Fibroblast of pulmonary artery (primary cell): ENCODE results near the gene SMCHD1.
A peak's percentile ranks its signal among the peaks of the same experiment; 100 is the strongest.
"Not testable (repeated sequence)": the region's sequence is repeated elsewhere in the genome, so short reads cannot be mapped to it uniquely, and the experiment has no call there.

Experiments used
- DNase-seq: peaks from one replicate; pipeline ENCODE4 v3.0.0-alpha.2; 2010; ENCODE audit warnings: low read depth
- H3K4me3 ChIP-seq: replicated peaks from 2 replicates; pipeline ENCODE4 v1.5.1; 2011; ENCODE audit warnings: low read depth, mild to moderate bottlenecking, control low read depth, low read length, moderate library complexity
- CTCF ChIP-seq: IDR thresholded peaks from 2 replicates; pipeline ENCODE4 v1.5.1; 2011; ENCODE audit warnings: mild to moderate bottlenecking, control low read depth, low read length, inconsistent platforms; ENCODE audit errors: missing control alignments

Gene SMCHD1

GRCh38 chr18:2787225-2787624, 131.7 kb downstream of the SMCHD1 start:
- no peak overlapping the region for H3K4me3 ChIP-seq
- DNase-seq: no peak

DNA sequence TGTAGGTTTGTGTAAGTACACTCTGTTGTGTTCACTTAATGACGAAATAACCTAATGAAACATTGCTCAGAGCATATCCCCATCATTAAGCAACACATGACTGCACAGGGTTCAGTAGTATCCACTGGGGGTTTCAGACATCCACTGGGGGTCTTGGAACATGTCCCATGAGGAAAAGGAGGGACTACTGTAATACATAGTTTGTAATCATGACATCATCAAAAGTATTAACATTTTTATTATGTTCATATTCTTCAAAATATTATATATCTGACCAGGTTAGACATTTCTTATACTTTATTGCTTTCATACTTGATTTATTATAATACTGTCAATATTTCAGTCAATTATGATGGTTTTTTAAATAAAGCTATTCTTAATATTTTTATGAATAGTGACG, 136.9 kb downstream of the SMCHD1 start:
- DNase-seq: no peak
- no peak for TF ChIP-seq CTCF
- no peak overlapping the region for H3K4me3 ChIP-seq

More at GRCh38 chr18:2787225-2787624, 131.7 kb downstream of the SMCHD1 start:
- no peak for TF ChIP-seq CTCF

DNA sequence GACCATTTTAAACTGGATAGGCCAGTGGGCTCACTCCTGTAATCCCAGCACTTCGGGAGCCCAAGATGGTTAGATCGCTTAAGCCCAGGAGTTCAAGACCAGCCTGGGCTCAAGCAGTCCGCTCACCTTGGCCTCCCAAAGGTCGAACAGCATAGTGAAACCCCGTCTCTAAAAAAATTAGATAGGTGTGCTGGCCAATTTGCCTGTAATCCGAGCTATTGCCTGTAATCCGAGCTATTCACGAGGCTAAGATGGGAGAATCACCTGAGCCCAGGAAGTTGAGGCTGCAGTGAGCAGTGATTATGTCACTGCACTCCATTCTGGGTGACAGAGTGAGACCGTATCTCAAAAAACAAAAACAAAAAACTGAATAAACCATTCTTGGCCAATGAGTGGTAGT, 138.6 kb downstream of the SMCHD1 start:
- H3K4me3 ChIP-seq: no peak overlapping the region
- DNase-seq: no peak
- TF ChIP-seq CTCF: no peak

- H3K4me3 ChIP-seq: no peak overlapping the region
- DNase-seq: no peak
- no peak for TF ChIP-seq CTCF
Measured at GRCh38 chr18:2797951-2798350, 142.4 kb downstream of the SMCHD1 start.

DNA sequence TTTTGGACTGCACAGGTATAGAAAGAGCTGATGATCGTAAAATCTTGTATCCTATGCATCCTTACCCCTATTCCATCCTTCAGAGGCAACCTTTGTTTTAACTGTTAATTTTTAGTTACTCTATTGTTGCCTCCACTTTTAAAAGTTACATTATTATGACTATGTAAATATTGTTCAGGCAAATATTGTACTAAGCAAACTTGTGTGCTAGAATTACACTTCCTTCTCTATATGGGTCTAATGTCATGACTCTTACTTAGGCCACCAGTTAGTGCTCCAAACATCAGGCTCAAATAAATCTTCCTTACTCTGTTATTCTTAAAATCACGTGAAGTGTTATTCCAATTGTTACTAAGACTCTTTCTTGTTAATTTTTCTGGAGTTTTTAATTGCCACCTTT, 143.8 kb downstream of the SMCHD1 start:
- no peak overlapping the region for H3K4me3 ChIP-seq
- no peak for DNase-seq
- TF ChIP-seq CTCF: no peak

- no peak for TF ChIP-seq CTCF
- DNase-seq: peak; percentile 29
- no peak overlapping the region for H3K4me3 ChIP-seq
Measured at GRCh38 chr18:2805970-2806943, 150.7 kb downstream of the SMCHD1 start.

- not testable (repeated sequence) for H3K4me3 ChIP-seq, DNase-seq
Measured at GRCh38 chr18:2808640-2809039, 153.1 kb downstream of the SMCHD1 start.

- not testable (repeated sequence) for H3K4me3 ChIP-seq, DNase-seq
Measured at GRCh38 chr18:2809666-2810183, 154.2 kb downstream of the SMCHD1 start.
